NCI-H1417 (cell line): ENCODE measurements around the gene PRKG1.

Experiments
- DNase-seq, 3 experiments: peaks; one replicate each; lab custom pipeline; 2025; lab: John Stamatoyannopoulos, UW

PRKG1 gene

DNA sequence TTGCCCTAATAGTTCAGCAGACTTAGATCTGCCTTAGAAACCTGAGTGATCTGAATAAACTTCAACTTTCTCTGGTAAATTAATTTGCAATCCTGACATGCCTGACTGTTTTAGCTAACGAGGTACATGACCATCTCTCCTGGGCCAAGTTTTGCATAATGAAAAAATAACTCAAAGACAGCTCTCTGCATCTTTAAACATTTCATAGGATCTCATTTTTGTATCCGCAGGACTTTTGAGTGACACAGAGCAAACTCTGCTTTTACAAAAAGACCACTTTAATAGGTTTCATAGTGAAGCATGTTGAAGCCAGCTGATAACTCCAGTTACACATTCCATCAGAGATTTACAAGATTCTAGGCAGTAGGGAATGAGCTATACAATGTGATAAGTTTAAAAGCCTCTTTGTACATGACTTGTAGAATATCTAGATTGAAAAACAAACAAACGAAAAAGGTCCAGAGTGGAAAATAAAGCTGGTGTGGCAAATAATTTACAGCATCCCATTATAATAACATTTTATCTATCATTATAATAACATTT is 2.1 kb downstream of the PRKG1 start:
- DNase-seq: no peak

DNA sequence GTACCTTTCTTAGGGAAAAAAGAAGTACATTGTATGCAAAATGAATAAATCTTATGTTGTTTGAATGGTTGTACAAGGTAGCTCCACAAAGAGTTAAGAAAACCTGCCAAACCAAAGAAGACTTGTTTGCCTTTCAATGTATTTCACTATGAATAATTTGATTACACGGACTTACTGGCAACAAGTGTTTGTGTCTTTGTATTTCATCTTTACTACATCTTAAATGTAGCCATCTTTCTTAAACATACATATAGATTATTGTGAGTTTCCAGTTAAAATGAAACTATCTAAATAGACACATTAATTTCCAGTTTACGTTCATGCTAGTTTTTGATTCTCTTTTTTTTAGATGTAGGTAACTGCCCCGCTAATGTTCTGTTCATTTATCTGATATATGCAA is 2.8 kb downstream of the PRKG1 start:
- DNase-seq: no peak

DNA sequence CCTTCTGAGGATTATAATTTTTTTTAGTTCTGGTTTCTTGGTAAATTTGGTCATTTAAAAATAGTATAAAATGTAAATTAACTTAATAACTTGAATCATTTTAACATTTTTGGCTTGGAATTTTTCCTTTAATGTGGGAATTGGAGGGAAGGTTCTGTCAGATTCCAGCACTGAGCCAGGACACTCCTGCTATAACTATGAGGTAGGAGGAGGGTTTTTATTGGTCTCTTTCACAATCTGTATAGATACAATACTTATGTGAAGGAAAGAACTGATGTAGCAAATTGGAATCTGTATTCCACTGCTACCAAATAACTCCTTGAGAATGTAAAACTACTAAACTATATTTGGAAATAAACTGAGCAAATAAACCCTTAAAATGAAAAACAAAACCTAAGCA is 3.2 kb downstream of the PRKG1 start:
- DNase-seq: no peak

DNA sequence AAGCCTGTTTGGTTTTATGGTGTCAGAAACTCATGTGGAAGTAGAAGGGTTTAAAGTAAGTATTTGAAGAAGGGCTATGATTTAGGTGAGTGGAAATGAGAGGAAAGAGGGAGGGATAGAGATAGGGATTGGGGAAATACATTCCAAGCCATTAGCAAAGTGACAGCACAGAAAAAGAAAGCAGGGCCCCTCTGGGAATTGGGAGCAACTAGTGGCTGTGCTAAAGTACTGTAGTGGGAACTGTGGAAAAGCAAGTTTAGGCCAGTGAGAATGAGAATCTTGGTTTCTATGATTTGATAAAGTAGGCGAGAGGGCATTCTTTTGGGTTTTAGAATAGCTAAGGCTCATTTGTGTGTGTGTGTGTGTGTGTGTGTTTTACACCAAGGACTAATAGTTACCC is 5.0 kb downstream of the PRKG1 start:
- DNase-seq: no peak

DNA sequence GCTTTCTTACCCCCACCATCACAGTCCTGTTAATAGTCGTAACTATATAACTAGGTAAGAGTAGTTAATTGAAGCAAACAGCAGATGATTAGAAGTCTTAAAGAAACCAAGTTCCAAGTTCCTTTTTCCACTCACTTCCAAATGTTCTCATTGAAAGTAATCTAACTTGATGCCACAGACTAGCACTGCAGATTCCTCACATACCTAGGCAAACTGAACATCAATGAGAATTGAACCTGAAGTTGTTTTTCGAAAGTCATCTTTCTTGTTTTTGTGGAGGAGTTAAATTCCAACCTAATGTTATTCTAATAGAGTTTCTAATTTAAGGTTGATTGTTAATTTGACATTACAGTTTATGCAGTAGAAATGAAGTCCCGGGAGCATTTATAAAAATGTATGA is 5.5 kb downstream of the PRKG1 start:
- DNase-seq: no peak

DNA sequence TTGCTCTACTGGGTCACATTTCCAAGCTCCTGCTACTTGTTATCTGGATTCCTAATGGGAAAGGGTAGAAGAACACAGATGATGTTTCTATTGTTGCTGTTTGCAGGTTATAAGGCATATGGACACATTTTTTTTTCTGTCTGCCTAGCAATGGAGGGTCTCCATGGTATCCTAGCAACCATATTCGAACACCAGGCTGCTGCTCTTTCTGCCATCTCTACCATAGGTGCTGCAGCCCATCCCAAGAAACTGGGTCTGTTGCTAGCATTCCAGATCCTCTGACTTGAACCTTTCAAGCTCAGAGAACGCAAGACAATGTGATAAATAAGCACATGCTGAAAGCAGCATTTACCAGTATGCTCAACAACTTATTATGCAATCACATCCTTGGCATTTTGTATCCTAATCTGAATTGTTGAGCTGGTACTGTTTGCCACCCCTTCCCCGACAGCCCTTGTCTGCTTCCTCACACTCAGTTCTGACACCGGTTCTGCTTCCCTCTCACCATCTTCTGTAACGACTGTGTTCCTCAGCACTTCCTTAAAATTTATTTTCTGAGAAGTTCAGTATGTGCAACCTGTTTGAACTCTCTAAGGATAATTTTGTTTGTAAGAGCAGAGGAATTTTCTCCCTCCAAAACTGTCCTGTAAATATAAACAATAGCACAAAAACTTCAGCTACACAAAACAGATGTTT is 6.2 kb downstream of the PRKG1 start:
- no peak for DNase-seq

- no peak for DNase-seq
Measured at GRCh38 chr10:51082857-51083256, 8.6 kb downstream of the PRKG1 start.

- no peak for DNase-seq
Measured at GRCh38 chr10:51083356-51083853, 9.1 kb downstream of the PRKG1 start.

GRCh38 chr10:51085204-51085603 is 10.9 kb downstream of the PRKG1 start:
- DNase-seq: no peak

DNA sequence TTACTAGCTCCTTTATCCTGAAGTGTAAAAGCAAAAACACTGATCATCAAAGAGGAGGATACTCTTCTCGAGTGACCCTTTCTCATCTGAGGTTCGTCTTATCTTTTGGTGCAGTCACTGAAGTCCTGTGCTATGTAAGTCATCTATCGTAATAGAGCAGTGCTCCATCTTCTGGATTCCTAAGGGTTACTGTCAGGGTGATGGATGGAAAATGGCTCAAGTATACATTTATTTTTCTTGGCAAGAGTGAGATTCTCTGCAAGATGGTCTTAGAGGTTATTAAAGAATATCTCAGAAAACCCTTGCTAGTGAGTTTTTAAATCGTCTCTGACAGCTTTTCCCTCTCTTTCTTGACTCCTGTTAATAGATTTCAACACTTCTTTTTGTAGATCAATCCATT is 12.4 kb downstream of the PRKG1 start:
- DNase-seq: no peak

DNA sequence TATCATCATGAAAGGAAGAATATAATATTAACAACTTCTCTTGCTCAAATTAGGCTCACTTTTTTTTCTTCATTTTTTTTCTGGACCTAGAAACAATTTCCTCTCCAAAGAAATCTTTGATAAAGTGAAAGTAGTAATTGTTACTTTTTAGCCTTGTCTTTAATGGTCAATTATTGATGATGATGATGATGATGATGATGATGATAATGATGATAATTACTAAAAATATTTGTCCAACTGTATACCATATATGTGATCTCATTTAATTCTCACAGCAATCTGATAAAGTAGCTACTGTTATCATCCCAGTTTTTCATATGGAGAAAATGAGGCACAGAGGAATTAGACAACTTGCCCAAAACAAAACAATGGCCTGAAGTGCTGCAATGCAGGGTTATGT is 12.8 kb downstream of the PRKG1 start:
- DNase-seq: no peak

- DNase-seq: no peak
Measured at GRCh38 chr10:51090190-51090589, 15.9 kb downstream of the PRKG1 start.

- DNase-seq: no peak
Measured at GRCh38 chr10:51092402-51092801, 18.1 kb downstream of the PRKG1 start.

GRCh38 chr10:51095444-51095843 is 21.2 kb downstream of the PRKG1 start:
- no peak for DNase-seq

- no peak for DNase-seq
Measured at GRCh38 chr10:51097546-51097945, 23.3 kb downstream of the PRKG1 start.

DNA sequence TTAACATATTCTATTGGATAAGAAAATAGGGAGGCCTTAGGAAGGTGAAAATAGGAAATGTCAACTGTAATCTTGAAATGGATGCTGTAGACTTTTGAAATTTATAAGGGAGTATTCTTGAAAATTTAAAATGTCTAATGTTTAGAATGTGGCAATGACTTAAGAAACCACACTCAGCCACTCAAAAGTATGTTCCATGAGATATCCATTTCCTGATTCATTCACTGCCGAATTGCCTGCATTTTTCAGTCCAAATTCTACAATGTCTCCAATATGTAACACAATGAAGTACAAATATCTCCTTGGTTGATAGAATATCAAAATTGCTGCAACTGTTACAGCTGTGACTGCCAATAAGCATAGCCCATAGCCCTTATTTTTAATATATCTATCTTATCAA is 25.9 kb downstream of the PRKG1 start:
- DNase-seq: no peak

GRCh38 chr10:51103554-51104217 is 29.4 kb downstream of the PRKG1 start:
- no peak for DNase-seq

DNA sequence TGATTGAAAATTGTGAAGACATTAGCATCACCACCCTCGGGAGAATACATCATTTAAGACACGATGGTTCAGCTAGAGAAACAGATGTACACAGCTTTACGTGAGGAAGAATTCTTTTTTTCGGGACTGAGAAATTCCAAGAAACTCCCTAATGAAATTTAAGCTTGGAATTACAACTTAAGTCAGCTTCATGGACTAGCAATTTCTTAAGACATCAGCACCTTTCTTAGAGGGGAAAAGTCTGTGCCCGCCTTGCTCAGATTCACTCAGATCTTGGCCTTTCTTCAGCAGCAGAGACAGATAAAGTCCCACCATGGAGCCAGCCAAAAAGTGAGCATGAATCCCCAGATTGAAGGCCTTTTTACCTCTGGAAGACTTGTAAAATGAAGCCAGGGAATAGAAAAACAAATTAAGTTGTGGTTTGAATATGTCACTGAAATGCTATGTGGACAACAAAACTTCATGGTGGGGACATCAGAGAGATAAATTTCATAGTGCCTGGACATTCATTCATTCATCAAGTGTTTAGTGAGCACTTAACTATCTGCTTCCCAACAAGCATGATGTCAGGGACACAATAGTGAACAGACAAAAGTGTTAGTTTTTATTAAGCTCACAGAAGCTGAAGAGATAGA is 32.1 kb downstream of the PRKG1 start:
- no peak for DNase-seq

DNA sequence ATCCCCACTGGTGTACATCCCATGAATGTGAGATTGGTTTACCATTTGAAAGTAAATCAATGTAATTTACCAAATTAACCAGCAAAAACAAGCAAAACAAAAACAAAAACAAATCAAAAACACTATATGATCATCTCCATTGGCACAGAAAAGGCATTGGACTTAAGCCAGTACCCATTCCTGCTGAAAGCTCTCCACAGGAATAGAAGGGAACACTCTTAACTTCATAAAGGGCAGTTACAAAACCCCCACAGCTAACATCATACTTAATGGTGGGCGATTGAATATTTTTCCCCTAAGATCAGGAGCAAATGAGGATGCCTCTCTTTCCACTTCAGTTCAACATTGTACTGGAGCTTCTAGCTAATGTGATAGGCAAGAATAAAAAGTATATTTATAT is 34.1 kb downstream of the PRKG1 start:
- no peak for DNase-seq

DNA sequence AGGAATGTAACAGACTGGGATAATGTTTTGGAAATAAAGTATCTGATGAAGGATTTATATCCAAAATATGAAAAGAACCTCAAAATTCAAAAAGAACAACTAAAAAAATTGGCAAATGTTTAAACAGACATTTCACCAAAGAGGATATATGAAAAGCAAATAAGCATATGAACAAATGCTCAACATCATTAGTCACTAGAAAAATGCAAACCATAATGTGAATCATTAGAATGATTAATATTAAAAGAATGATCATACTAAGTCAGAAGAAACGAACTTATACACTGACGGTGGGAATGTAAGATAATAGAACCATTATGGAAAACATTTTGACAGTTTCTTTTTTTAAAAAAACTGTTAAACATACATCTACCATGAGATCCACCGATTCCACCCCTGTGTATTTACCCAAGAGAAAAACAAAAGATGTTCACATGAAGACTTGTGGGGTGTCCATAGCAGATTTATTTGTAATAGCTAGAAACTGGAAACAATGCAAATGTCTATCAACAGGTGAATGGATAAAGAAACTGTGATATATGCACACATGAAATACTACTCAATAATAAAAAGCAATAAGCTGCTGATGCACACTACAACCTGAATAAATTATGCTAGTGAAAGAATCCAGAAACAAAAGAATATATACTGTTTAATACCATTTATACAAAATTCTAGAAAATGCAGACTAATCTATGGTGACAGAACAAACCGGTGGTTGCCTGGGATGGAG is 35.7 kb downstream of the PRKG1 start:
- DNase-seq: no peak

- DNase-seq: no peak
Measured at GRCh38 chr10:51112013-51112412, 37.7 kb downstream of the PRKG1 start.

DNA sequence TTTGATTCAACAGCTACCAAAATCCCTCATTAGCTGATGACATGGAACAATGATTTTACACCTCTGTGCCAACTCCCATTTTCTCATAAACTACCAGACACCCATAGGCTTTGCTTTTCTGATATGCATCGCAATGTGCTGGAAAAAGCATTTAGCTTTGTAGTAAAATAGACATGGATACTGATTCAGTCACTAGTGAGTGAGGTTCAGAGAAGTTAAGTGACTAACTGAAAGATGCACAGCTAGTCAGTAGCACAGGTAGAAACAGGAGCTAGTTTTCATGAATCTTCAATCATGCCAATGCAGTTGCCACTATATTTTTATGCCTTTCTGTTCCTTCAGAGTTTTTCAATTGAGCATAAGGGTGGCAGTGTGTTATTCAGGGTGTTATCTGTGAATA is 38.7 kb downstream of the PRKG1 start:
- no peak for DNase-seq
